ENCODE measurements around the gene ZNF541. TPM values are rescaled to one million over a fixed set of nuclear protein-coding genes. Genes with fewer than 3 reads are reported as not detected.

ZNF541 gene
- total RNA-seq, 1 experiment from 2014 or later = not detected

GRCh38 chr19:47529018-47529742 is 43.8 kb downstream of the ZNF541 start:
- no TSS peak for BruUV-seq (replicated peaks)
- intact Hi-C loops (cut with micrococcal nuclease) = no loop called here
- Mint-ChIP-seq H3K4me1 (ENCODE audit: insufficient read depth, unreplicated experiment) (no peaks in the 10 kb centered on the region), H3K27me3 (ENCODE audit: insufficient read depth, unreplicated experiment) (no peaks in the 10 kb centered on the region), H3K4me3 (ENCODE audit: unreplicated experiment) (no peak overlapping the region), H3K27ac (ENCODE audit: low read depth, unreplicated experiment) (no peak overlapping the region), H3K36me3 (ENCODE audit: insufficient read depth, unreplicated experiment) (no peaks in the 10 kb centered on the region), H3K9me3 (ENCODE audit: unreplicated experiment) (no peaks in the 10 kb centered on the region)
- ChIA-PET CTCF (interaction anchor here (0.5 to 2.1 kb wide), 5 partner anchors 13 to 403 kb away, joined by 3 to 12 read pairs (median 4); partner anchors contain the start of gene NAPA), POLR2A (interaction anchor here (1.0 kb wide), 1 partner anchor 14 kb away, joined by 3 read pairs; the partner anchor contains the start of gene NAPA)
- DNase-seq (ENCODE audit: unreplicated experiment) = no peak
- TF ChIP-seq, protein P1, sequence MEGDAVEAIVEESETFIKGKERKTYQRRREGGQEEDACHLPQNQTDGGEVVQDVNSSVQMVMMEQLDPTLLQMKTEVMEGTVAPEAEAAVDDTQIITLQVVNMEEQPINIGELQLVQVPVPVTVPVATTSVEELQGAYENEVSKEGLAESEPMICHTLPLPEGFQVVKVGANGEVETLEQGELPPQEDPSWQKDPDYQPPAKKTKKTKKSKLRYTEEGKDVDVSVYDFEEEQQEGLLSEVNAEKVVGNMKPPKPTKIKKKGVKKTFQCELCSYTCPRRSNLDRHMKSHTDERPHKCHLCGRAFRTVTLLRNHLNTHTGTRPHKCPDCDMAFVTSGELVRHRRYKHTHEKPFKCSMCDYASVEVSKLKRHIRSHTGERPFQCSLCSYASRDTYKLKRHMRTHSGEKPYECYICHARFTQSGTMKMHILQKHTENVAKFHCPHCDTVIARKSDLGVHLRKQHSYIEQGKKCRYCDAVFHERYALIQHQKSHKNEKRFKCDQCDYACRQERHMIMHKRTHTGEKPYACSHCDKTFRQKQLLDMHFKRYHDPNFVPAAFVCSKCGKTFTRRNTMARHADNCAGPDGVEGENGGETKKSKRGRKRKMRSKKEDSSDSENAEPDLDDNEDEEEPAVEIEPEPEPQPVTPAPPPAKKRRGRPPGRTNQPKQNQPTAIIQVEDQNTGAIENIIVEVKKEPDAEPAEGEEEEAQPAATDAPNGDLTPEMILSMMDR (IDR thresholded peaks at IDR 0.05; ENCODE audit: unreplicated experiment) = no peak

DNA sequence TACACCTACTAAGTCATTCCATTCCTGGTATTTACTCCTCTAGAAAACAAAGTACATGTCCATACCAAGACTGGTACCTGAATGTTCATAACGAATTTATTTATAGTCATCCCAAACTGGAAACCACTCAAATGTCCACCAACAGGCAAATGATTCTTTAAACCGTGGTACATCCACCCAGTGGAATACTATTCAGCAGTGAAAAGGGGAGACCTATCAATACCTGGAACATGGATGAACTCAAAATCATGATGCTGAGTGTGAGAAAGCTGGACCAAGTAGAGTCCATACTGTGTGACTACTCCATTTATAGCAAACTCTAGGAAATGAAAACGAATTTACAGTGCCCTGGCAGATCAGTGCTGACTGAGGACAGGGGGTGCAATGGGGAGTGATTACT is 46.1 kb downstream of the ZNF541 start:
- ChIA-PET CTCF (interaction anchor here (0.7 kb wide), 1 partner anchor 180 kb away, joined by 3 read pairs; no protein-coding TSS in a partner anchor), POLR2A (no interaction called here)
- Mint-ChIP-seq H3K36me3 (ENCODE audit: insufficient read depth, unreplicated experiment) (no peaks in the 10 kb centered on the region), H3K27ac (ENCODE audit: low read depth, unreplicated experiment) (no peak overlapping the region), H3K4me1 (ENCODE audit: insufficient read depth, unreplicated experiment) (no peaks in the 10 kb centered on the region), H3K4me3 (ENCODE audit: unreplicated experiment) (no peak overlapping the region), H3K9me3 (ENCODE audit: unreplicated experiment) (no peaks in the 10 kb centered on the region), H3K27me3 (ENCODE audit: insufficient read depth, unreplicated experiment) (no peaks in the 10 kb centered on the region)
- intact Hi-C loops (cut with micrococcal nuclease) = no loop called here
- DNase-seq (ENCODE audit: unreplicated experiment) = no peak
- no TSS peak for BruUV-seq (replicated peaks)
- TF ChIP-seq, protein P1 (IDR thresholded peaks at IDR 0.05; ENCODE audit: unreplicated experiment) = no peak

GRCh38 chr19:47523473-47523872 is 49.5 kb downstream of the ZNF541 start:
- TF ChIP-seq, protein P1 (IDR thresholded peaks at IDR 0.05; ENCODE audit: unreplicated experiment) = no peak
- no peaks in the 10 kb centered on the region for H3K36me3 Mint-ChIP-seq (ENCODE audit: insufficient read depth, unreplicated experiment)
- ChIA-PET CTCF (interaction anchor here (0.6 to 1.5 kb wide), 6 partner anchors 8 to 268 kb away, joined by 3 to 4 read pairs (median 3); partner anchors contain the start of gene NAPA), POLR2A (interaction anchor here (1.7 kb wide), 1 partner anchor 8 kb away, joined by 11 read pairs; the partner anchor contains the start of gene NAPA)
- no peak overlapping the region for H3K27ac Mint-ChIP-seq (ENCODE audit: low read depth, unreplicated experiment)
- intact Hi-C loops (cut with micrococcal nuclease) = no loop called here
- no peak for DNase-seq (ENCODE audit: unreplicated experiment)
- no peaks in the 10 kb centered on the region for H3K27me3 Mint-ChIP-seq (ENCODE audit: insufficient read depth, unreplicated experiment)
- H3K4me3 Mint-ChIP-seq (ENCODE audit: unreplicated experiment) = no peak overlapping the region
- no TSS peak for BruUV-seq (replicated peaks)
- no peaks in the 10 kb centered on the region for H3K9me3 Mint-ChIP-seq (ENCODE audit: unreplicated experiment)
- H3K4me1 Mint-ChIP-seq (ENCODE audit: insufficient read depth, unreplicated experiment) = no peaks in the 10 kb centered on the region

Other genes starting within 250 kb of the ZNF541 start
- 2.4 and 2.8 TPM in 2 replicates for gene C5AR2, start 241.0 kb downstream of the ZNF541 start, total RNA-seq (2022)
- gene DHX34, start 223.8 kb downstream of the ZNF541 start, total RNA-seq (2022) = 27.6 and 34.7 TPM in 2 replicates
- 6.6 and 11.2 TPM in 2 replicates for gene MEIS3, start 153.6 kb downstream of the ZNF541 start, total RNA-seq (2022)
- 0.54 TPM in 1 of 2 replicates, not detected in the other for gene SLC8A2, start 101.3 kb downstream of the ZNF541 start, total RNA-seq (2022)
- gene KPTN, start 88.9 kb downstream of the ZNF541 start, total RNA-seq (2022) = 9.7 and 17.6 TPM in 2 replicates
- gene NAPA, start 58.1 kb downstream of the ZNF541 start, total RNA-seq (2022) = 72.1 and 73.2 TPM in 2 replicates
- 13.1 and 16.8 TPM in 2 replicates for gene BICRA, start 36.0 kb upstream of the ZNF541 start, total RNA-seq (2022)
- gene EHD2, start 140.3 kb upstream of the ZNF541 start, total RNA-seq (2022) = 88.8 and 104 TPM in 2 replicates
- 165 and 211 TPM in 2 replicates for gene NOP53, start 172.4 kb upstream of the ZNF541 start, total RNA-seq (2022)
- 93.5 and 115 TPM in 2 replicates for gene SELENOW, start 205.6 kb upstream of the ZNF541 start, total RNA-seq (2022)
- gene TPRX1, start 231.4 kb upstream of the ZNF541 start, total RNA-seq (2022) = not detected in 2 replicates
- gene CRX, start 248.8 kb upstream of the ZNF541 start, total RNA-seq (2022) = not detected in 2 replicates

Measured in MCF 10A (cell line).